ENCODE measurements around the gene CCNDBP1.

Gene CCNDBP1

DNA sequence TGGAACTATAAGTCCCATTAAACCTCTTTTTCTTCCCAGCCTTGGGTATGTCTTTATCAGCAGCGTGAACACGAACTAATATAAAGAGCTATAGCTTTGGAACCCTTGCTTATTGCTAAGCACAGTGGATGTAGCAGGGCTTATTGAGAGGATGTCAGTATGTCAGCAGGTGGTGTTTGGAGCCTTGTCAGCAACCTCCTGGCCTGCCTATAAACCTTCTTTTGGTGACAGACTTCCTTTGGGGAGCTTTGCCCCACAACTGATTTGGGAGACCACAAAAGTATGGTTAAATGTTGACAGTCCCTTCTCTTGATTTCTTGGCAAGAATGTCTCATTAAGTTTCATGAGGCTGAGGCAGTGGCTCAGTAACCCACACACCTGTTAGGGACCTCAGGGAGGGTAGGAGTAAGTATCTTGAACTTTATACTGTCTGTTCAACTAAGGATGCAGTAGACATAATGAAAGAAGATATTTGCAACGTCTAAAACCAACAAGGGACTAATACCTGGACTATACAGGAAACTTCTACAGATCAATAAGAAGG lies 14.8 kb downstream of the CCNDBP1 start:
- no peak overlapping the region for H3K4me3 ChIP-seq (ENCODE audit: low read depth, low read length)
- in situ Hi-C loops (cut with HindIII; ENCODE audit: low pct_ligation_motif_present, low sequenced_read_pairs): no loop called here
- H3K36me3 ChIP-seq (replicated peaks): peaks cover 4% of the 10 kb centered on the region
- H3K27me3 ChIP-seq (replicated peaks): no peaks in the 10 kb centered on the region
- no peak for DNase-seq
- no peak overlapping the region for H3K27ac ChIP-seq
- TF ChIP-seq, protein P1, sequence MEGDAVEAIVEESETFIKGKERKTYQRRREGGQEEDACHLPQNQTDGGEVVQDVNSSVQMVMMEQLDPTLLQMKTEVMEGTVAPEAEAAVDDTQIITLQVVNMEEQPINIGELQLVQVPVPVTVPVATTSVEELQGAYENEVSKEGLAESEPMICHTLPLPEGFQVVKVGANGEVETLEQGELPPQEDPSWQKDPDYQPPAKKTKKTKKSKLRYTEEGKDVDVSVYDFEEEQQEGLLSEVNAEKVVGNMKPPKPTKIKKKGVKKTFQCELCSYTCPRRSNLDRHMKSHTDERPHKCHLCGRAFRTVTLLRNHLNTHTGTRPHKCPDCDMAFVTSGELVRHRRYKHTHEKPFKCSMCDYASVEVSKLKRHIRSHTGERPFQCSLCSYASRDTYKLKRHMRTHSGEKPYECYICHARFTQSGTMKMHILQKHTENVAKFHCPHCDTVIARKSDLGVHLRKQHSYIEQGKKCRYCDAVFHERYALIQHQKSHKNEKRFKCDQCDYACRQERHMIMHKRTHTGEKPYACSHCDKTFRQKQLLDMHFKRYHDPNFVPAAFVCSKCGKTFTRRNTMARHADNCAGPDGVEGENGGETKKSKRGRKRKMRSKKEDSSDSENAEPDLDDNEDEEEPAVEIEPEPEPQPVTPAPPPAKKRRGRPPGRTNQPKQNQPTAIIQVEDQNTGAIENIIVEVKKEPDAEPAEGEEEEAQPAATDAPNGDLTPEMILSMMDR (IDR thresholded peaks at IDR 0.05; ENCODE audit: low read depth, low read length, missing control alignments): no peak

DNA sequence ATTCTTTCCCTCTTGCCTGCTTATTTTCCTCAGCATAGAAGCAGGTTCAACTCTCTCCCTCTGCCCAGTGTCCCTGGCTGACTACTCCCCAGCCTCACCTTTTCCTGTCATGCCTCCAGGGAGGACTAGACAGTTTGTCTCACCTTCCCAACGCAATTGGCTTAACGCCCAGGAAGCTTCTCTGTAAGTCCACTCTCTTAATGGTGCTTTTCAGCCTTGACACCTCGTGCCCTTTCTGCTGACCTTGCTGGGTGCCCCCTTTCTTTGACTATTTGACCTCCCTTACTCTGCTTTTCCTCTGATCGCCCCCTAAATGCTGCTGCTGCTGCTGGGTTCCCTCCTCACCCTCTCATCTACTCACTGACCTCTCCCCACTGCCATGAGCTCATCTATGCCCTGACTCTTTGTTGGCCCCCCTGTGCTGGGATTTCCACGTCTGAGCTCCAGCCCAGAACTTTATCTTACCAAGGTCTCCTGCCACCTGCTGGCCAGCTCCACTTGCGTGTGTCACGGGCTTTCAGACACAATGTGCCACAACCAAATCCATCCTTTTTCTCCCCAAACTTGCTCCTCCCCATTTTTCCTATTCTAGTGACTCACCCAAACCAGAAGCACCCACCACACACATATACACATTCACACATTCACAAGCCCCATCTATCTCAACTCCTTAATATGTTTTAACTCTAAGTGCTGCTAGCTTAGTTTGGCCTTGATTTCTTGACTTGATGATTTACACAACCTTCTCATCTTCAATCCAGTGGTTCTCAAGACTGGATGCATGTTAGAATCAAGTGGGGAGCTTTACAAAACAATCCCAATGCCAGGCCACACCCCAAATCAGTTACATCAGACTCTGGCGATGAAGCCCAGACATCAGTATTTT lies 19.1 kb downstream of the CCNDBP1 start:
- TF ChIP-seq, protein P1 (IDR thresholded peaks at IDR 0.05; ENCODE audit: low read depth, low read length, missing control alignments): peak; percentile 87

DNA sequence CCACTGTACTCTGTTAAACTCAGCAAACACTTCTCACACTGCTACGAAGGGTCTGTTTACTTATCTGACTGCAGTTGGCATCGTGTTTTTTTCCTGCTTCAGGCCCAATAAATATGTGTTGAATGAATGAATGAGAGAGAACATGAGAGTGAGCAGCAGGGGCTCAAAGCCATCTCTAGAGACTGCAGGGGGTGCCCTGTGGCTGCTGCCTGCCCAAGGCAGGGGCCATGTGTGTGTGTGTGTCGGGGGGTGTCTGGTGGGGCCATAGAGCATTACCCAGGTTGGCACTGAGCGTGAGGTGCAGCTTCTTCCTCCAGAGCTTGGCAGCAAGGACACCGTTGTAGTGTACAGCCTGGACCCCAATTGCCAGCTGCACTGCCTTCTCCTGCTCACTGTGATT lies 20.9 kb downstream of the CCNDBP1 start:
- no peaks in the 10 kb centered on the region for H3K36me3 ChIP-seq (replicated peaks)
- DNase-seq: no peak
- no peak overlapping the region for H3K27ac ChIP-seq
- in situ Hi-C loops (cut with HindIII; ENCODE audit: low pct_ligation_motif_present, low sequenced_read_pairs): no loop called here
- no peak overlapping the region for H3K4me3 ChIP-seq (ENCODE audit: low read depth, low read length)
- H3K27me3 ChIP-seq (replicated peaks): peaks cover 11% of the 10 kb centered on the region
- TF ChIP-seq, protein P1 (IDR thresholded peaks at IDR 0.05; ENCODE audit: low read depth, low read length, missing control alignments): no peak

More for the DNA sequence above, 19.1 kb downstream of the CCNDBP1 start:
- Histone ChIP-seq H3K4me3 (ENCODE audit: low read depth, low read length) (no peak overlapping the region), H3K27me3 (replicated peaks) (peaks cover 11% of the 10 kb centered on the region), H3K36me3 (replicated peaks) (no peaks in the 10 kb centered on the region), H3K27ac (no peak overlapping the region)
- in situ Hi-C loops (cut with HindIII; ENCODE audit: low pct_ligation_motif_present, low sequenced_read_pairs): no loop called here
- peak; percentile 68 for DNase-seq

DNA sequence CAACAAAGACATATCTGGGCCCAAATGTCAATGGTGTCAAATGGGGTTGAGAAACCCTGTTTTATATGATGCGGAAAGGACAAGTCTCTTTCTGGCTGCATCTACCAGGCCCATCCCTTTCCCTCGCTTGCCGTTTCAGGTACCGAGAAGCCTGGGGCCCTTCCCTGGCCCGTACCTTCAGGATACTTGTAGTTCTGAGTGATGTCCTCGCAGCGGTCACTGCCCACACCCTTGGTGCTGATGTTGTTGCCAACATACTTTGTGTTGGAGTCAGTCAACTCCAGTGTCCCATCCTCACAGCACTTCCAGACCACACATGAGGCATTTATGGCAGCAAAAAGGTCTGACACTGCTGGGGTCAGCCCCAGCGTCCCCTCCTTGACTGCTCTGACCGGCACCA lies 21.8 kb downstream of the CCNDBP1 start:
- no peaks in the 10 kb centered on the region for H3K36me3 ChIP-seq (replicated peaks)
- H3K4me3 ChIP-seq (ENCODE audit: low read depth, low read length): no peak overlapping the region
- no peak for DNase-seq
- H3K27ac ChIP-seq: no peak overlapping the region
- in situ Hi-C loops (cut with HindIII; ENCODE audit: low pct_ligation_motif_present, low sequenced_read_pairs): no loop called here
- TF ChIP-seq, protein P1 (IDR thresholded peaks at IDR 0.05; ENCODE audit: low read depth, low read length, missing control alignments): no peak
- H3K27me3 ChIP-seq (replicated peaks): peaks cover 13% of the 10 kb centered on the region

DNA sequence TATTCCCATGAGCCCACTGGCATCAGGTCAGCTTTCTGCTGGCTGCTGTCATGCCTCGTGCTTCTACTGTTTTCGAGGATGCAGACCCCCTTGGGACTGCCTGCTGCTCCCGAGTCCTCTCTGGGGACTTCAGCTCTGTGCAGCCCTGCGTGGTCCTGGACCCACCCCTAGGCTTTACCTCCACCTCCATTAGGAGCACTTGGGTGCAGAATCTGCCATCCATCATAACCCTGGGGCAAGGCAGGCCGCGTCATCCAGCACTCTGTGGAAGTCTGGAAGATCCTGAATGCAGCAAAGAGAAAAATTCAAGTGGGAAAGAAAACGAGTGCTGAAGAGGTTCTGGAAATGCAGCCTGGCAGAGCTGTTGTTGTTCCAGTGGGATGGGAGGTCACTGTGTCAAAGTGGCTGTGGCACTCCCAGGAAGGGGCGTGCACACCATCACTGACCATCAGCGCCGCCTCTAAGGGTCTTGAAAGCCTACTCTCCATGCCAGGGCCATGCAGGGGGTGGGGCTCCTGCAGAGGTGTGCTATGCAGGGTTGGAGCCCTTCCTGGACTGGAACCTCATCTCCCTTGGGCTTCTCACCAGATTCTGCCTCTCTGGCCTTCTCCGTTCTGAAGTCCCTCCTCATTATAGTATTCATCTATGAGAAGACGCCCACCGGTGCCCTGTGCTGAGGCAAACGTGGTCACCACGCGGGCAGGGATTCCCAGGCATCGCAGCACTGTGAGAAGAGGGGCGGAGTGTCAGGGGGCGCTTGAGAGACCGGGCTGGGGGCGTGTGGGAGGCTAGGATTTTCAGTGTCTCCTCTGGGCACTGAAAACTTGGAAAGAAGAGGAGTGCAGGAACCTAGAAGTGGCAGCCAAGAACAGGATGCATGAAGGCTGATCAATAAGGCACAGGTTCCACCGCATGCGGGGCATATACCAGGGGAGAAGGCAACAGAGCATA lies 23.1 kb downstream of the CCNDBP1 start:
- H3K27me3 ChIP-seq (replicated peaks): peaks cover 13% of the 10 kb centered on the region
- H3K27ac ChIP-seq: no peak overlapping the region
- TF ChIP-seq, protein P1 (IDR thresholded peaks at IDR 0.05; ENCODE audit: low read depth, low read length, missing control alignments): no peak
- in situ Hi-C loops (cut with HindIII; ENCODE audit: low pct_ligation_motif_present, low sequenced_read_pairs): no loop called here
- no peaks in the 10 kb centered on the region for H3K36me3 ChIP-seq (replicated peaks)
- H3K4me3 ChIP-seq (ENCODE audit: low read depth, low read length): no peak overlapping the region
- DNase-seq: no peak
